H1 (cell line): ENCODE results near the gene RAB31. TPM values are rescaled to one million over a fixed set of nuclear protein-coding genes. Genes with fewer than 3 reads are reported as not detected.
A peak's percentile ranks its signal among the peaks of the same experiment; 100 is the strongest.

Source experiments
- CTCF ChIA-PET: fragments of 300-600 bp; sonication (Branson Sonifier 250); formaldehyde crosslinking; loops from one replicate; lab custom pipeline; 2021; ENCODE audit not compliant: partially characterized antibody; lab: Charles Lee
- POLR2A ChIA-PET: fragments of 300-600 bp; sonication (Branson Sonifier 250); formaldehyde crosslinking; loops from one replicate; lab custom pipeline; 2021; ENCODE audit warnings: inconsistent platforms; ENCODE audit not compliant: partially characterized antibody; lab: Charles Lee
- DNase-seq, 2 experiments: peaks; one replicate each; pipeline versions ENCODE4 v3.0.0 to v3.0.0-alpha.2; 2010 to 2022; ENCODE audit warnings: low spot score in 2 of 2, low read depth in 1 of 2, mixed read lengths in 1 of 2
- FAIRE-seq: peaks from 2 replicates; lab custom pipeline; 2011; peaks lifted over from hg19 to GRCh38; lab: Jason Lieb, UNC
- H2AFZ ChIP-seq: 2 replicates; pipeline ENCODE4 v1.8.1; 2012; ENCODE audit warnings: low read length, inconsistent platforms
- H2AK5ac ChIP-seq: 2 replicates; pipeline ENCODE4 v1.6.1; 2013; ENCODE audit warnings: low read depth, low read length
- H2BK120ac ChIP-seq: replicated peaks from 2 replicates; pipeline ENCODE3; 2013; ENCODE audit warnings: low read depth, low read length, inconsistent platforms
- H2BK12ac ChIP-seq: 2 replicates; pipeline ENCODE4 v1.6.1; 2013; ENCODE audit warnings: low read depth, low read length
- H2BK15ac ChIP-seq: 2 replicates; pipeline ENCODE4 v1.6.1; 2013; ENCODE audit warnings: low read length
- H2BK20ac ChIP-seq: 2 replicates; pipeline ENCODE4 v1.6.1; 2013; ENCODE audit warnings: low read length
- H2BK5ac ChIP-seq: 2 replicates; pipeline ENCODE4 v1.6.1; 2013; ENCODE audit warnings: low read depth, low read length
- H3K14ac ChIP-seq: 2 replicates; pipeline ENCODE4 v1.6.1; 2013; ENCODE audit warnings: inconsistent platforms; ENCODE audit not compliant: insufficient read length
- H3K18ac ChIP-seq: 2 replicates; pipeline ENCODE4 v1.6.1; 2013; ENCODE audit warnings: low read length; ENCODE audit errors: extremely low read depth
- H3K23ac ChIP-seq: 2 replicates; pipeline ENCODE4 v1.6.1; 2013; ENCODE audit warnings: inconsistent platforms; ENCODE audit not compliant: insufficient read length
- H3K23me2 ChIP-seq: 2 replicates; pipeline ENCODE4 v1.6.1; 2013; ENCODE audit warnings: low read depth, low read length
- H3K27ac ChIP-seq: 2 replicates; pipeline ENCODE4 v1.6.1; 2011; ENCODE audit warnings: low read depth, low read length, inconsistent platforms
- H3K27me3 ChIP-seq, 4 experiments: replicated peaks in 1 of 4; 1 replicate in 1 of 4; 2 replicates in 3 of 4; pipeline versions ENCODE4 v1.6.1 to v1.8.1; 2011 to 2013; ENCODE audit warnings: low read length in 3 of 4, mild to moderate bottlenecking in 3 of 4, inconsistent platforms in 2 of 4, mixed read lengths in 2 of 4, moderate library complexity in 1 of 4; ENCODE audit not compliant: control insufficient read depth in 3 of 4, insufficient read depth in 3 of 4; ENCODE audit errors: extremely low read depth in 1 of 4
- H3K36me3 ChIP-seq, 4 experiments: 2 replicates each; pipeline versions ENCODE4 v1.6.1 to v1.8.1; 2011 to 2013; ENCODE audit warnings: mild to moderate bottlenecking in 4 of 4, low read length in 3 of 4, moderate library complexity in 2 of 4, control low read depth in 1 of 4, inconsistent platforms in 1 of 4; ENCODE audit not compliant: insufficient read depth in 4 of 4, control insufficient read depth in 2 of 4
- H3K4ac ChIP-seq: replicated peaks from 2 replicates; pipeline ENCODE3; 2013; ENCODE audit warnings: low read length, low read depth, mixed read lengths, inconsistent platforms; ENCODE audit not compliant: insufficient read length
- H3K4me1 ChIP-seq, 4 experiments: replicated peaks in 1 of 4; 1 replicate in 1 of 4; 2 replicates in 3 of 4; pipeline versions ENCODE4 v1.6.1 to v1.8.1; 2011 to 2013; ENCODE audit warnings: low read length in 3 of 4, inconsistent platforms in 2 of 4, mixed read lengths in 1 of 4; ENCODE audit not compliant: insufficient read depth in 4 of 4, control insufficient read depth in 3 of 4
- H3K4me2 ChIP-seq, 2 experiments: 2 replicates each; pipeline versions ENCODE4 v1.6.1 to v1.8.1; 2011 to 2013; ENCODE audit warnings: low read depth in 2 of 2, low read length in 2 of 2, control low read depth in 1 of 2, inconsistent platforms in 1 of 2, mild to moderate bottlenecking in 1 of 2; ENCODE audit not compliant: insufficient read depth in 1 of 2
- H3K4me3 ChIP-seq, 4 experiments: fragments of 200-600, 300-600 bp in 1 of 4; sonication (generic), shearing (Covaris generic), sonication (Bioruptor Twin) in 1 of 4; 2 replicates each; pipeline versions ENCODE4 v1.5.1 to v1.8.1; 2011 to 2016; ENCODE audit warnings: low read length in 4 of 4, low read depth in 3 of 4, control low read depth in 2 of 4, inconsistent platforms in 2 of 4, mild to moderate bottlenecking in 2 of 4, mixed read lengths in 1 of 4, moderate library complexity in 1 of 4; ENCODE audit not compliant: insufficient read depth in 2 of 4; ENCODE audit errors: extremely low read depth in 1 of 4
- H3K56ac ChIP-seq: replicated peaks from 2 replicates; pipeline ENCODE3; 2013; ENCODE audit warnings: low read depth, mild to moderate bottlenecking, mixed read lengths, low read length, inconsistent platforms; ENCODE audit not compliant: insufficient read length
- H3K79me1 ChIP-seq: 2 replicates; pipeline ENCODE4 v1.6.1; 2013; ENCODE audit warnings: low read depth, low read length, control low read depth
- H3K79me2 ChIP-seq, 2 experiments: 2 replicates each; pipeline versions ENCODE4 v1.6.1 to v1.8.1; 2012 to 2013; ENCODE audit warnings: low read length in 2 of 2, mild to moderate bottlenecking in 2 of 2, inconsistent platforms in 1 of 2; ENCODE audit not compliant: insufficient read depth in 2 of 2, control insufficient read depth in 1 of 2
- H3K9ac ChIP-seq, 4 experiments: replicated peaks in 1 of 4; 1 replicate in 1 of 4; 2 replicates in 3 of 4; pipeline versions ENCODE4 v1.6.1 to v1.8.1; 2011 to 2013; ENCODE audit warnings: low read depth in 3 of 4, low read length in 3 of 4, control low read depth in 2 of 4, mild to moderate bottlenecking in 2 of 4, moderate library complexity in 2 of 4, inconsistent platforms in 1 of 4; ENCODE audit errors: extremely low read depth in 1 of 4
- H3K9me3 ChIP-seq, 2 experiments: 2 replicates each; pipeline versions ENCODE4 v1.6.1 to v1.8.1; 2012 to 2013; ENCODE audit warnings: mild to moderate bottlenecking in 2 of 2, moderate library complexity in 2 of 2, control low read depth in 1 of 2, inconsistent platforms in 1 of 2, low read depth in 1 of 2, low read length in 1 of 2, mixed read lengths in 1 of 2; ENCODE audit not compliant: insufficient read depth in 2 of 2
- H4K20me1 ChIP-seq, 2 experiments: replicated peaks in 1 of 2; 2 replicates each; pipeline versions ENCODE3 to v1.8.1; 2011 to 2013; ENCODE audit warnings: inconsistent platforms in 2 of 2, low read length in 2 of 2, mild to moderate bottlenecking in 1 of 2; ENCODE audit not compliant: insufficient read depth in 2 of 2, control insufficient read depth in 1 of 2
- H4K5ac ChIP-seq: 2 replicates; pipeline ENCODE4 v1.6.1; 2013; ENCODE audit warnings: low read length, low read depth, mixed read lengths, inconsistent platforms; ENCODE audit not compliant: insufficient read length
- H4K8ac ChIP-seq: 2 replicates; pipeline ENCODE4 v1.8.0; 2013; ENCODE audit warnings: mild to moderate bottlenecking, moderate library complexity, low read length, inconsistent platforms; ENCODE audit not compliant: insufficient read depth; ENCODE audit errors: extremely low read depth
- H4K91ac ChIP-seq: replicated peaks from 2 replicates; pipeline ENCODE3; 2013; ENCODE audit warnings: low read length, mixed read lengths, inconsistent platforms; ENCODE audit not compliant: insufficient read length
- CEBPB ChIP-seq: IDR thresholded peaks from 2 replicates; pipeline ENCODE4 v1.6.1; 2012; ENCODE audit warnings: low read depth, low read length
- CTBP2 ChIP-seq: IDR thresholded peaks from 2 replicates; pipeline ENCODE4 v1.7.0; 2011; ENCODE audit warnings: borderline replicate concordance, mild to moderate bottlenecking, moderate library complexity, mixed read lengths, low read length; ENCODE audit not compliant: insufficient read depth, insufficient read length
- E2F6 ChIP-seq: IDR thresholded peaks from 2 replicates; pipeline ENCODE4 v1.6.1; 2012; ENCODE audit warnings: inconsistent platforms
- GABPA ChIP-seq: IDR thresholded peaks from 2 replicates; pipeline ENCODE4 v1.6.1; 2011; ENCODE audit warnings: mild to moderate bottlenecking, low read length, moderate library complexity, borderline replicate concordance; ENCODE audit not compliant: insufficient read depth
- JUN ChIP-seq: IDR thresholded peaks from 2 replicates; pipeline ENCODE4 v1.6.1; 2011; ENCODE audit warnings: low read depth, mild to moderate bottlenecking, improper control_type of control experiment, low read length
- KDM1A ChIP-seq: fragments of 200-600, 300-600 bp; sonication (generic); IDR thresholded peaks from 2 replicates; pipeline ENCODE4 v1.7.1; 2016; ENCODE audit warnings: mild to moderate bottlenecking, low read length, borderline replicate concordance
- POLR2A ChIP-seq, 2 experiments: IDR thresholded peaks; 1 replicate in 1 of 2; 2 replicates in 1 of 2; pipeline ENCODE4 v1.6.1; 2011; ENCODE audit warnings: low read depth in 2 of 2, low read length in 2 of 2, mild to moderate bottlenecking in 2 of 2; ENCODE audit errors: control extremely low read depth in 1 of 2
- POU5F1 ChIP-seq: IDR thresholded peaks from 2 replicates; pipeline ENCODE4 v1.6.1; 2011; ENCODE audit warnings: low read depth, mild to moderate bottlenecking, low read length, moderate library complexity
- RNF2 ChIP-seq: fragments of 200-900, 300-1000 bp; sonication (generic); IDR thresholded peaks from 2 replicates; pipeline ENCODE4 v1.7.1; 2016; ENCODE audit warnings: borderline replicate concordance, low read depth, mild to moderate bottlenecking, antibody characterized with exemption, low read length; ENCODE audit not compliant: poor library complexity, severe bottlenecking; ENCODE audit errors: missing control alignments
- SIRT6 ChIP-seq: IDR thresholded peaks from one replicate; pipeline ENCODE4 v1.7.1; 2012; ENCODE audit warnings: low read length, inconsistent platforms
- SIX5 ChIP-seq: IDR thresholded peaks from 2 replicates; pipeline ENCODE4 v1.6.1; 2011; ENCODE audit warnings: mild to moderate bottlenecking, low read depth, low read length
- SP1 ChIP-seq: IDR thresholded peaks from 2 replicates; pipeline ENCODE4 v1.6.1; 2011; ENCODE audit warnings: low read depth, low read length
- TCF12 ChIP-seq: IDR thresholded peaks from 2 replicates; pipeline ENCODE4 v1.6.1; 2011; ENCODE audit warnings: low read depth, mild to moderate bottlenecking, low read length
- WGBS, 2 experiments: shearing (Covaris generic) in 1 of 2; methylation state at CpG; one replicate each; pipeline versions ENCODE4 v1.1.6 to v1.1.7; 2013 to 2015; ENCODE audit warnings: low lambda C conversion rate in 2 of 2, mixed read lengths in 2 of 2, inconsistent platforms in 1 of 2, low coverage in 1 of 2, missing lambda C conversion rate in 1 of 2; ENCODE audit not compliant: insufficient replicate concordance in 2 of 2, insufficient coverage in 1 of 2, insufficient read length in 1 of 2; ENCODE audit errors: extremely low coverage in 1 of 2, missing lambda C conversion rate in 1 of 2; 5-methylcytosine and 5-hydroxymethylcytosine counted together
- polyA plus RNA-seq, 7 experiments: library from polyadenylated mRNA; depleted of rRNA in 3 of 7; stranded (reverse) in 5 of 7; unstranded in 2 of 7; fragments of >200 nt in 5 of 7; fragments of 200-250 nt in 2 of 7; gene quantifications; 1 replicate in 5 of 7; 2 replicates in 1 of 7; 4 replicates in 1 of 7; pipeline versions ENCODE4 v1.2.1 to v1.2.3, GENCODE V29; 2011 to 2013; ENCODE audit warnings: missing spikeins in 2 of 7, mixed read lengths in 2 of 7
- total RNA-seq: library from RNA; stranded (reverse); fragmentation: NEBNext Ultra II Directional; extraction: Animal tissue kit (Norgen Biotek cat#: 25700); gene quantifications from 2 replicates; pipeline ENCODE4 v1.2.1, GENCODE V29; 2021

The RAB31 gene
- total and polyA plus RNA-seq, 2 of the 8 experiments (the other 6 are each of a cell fraction or from before 2014, with no cell fraction given) = 15.2 to 40.9 TPM

- Histone ChIP-seq H3K79me2 (no peaks in the 10 kb centered on the region), H4K20me1 (no peaks in the 10 kb centered on the region), H2BK20ac (no peak overlapping the region), H4K8ac (no peak overlapping the region), H3K14ac (no peak overlapping the region), H2AK5ac (0 out of 2 replicates have a peak overlapping the region, but pooled peaks have one; percentile 45), H3K36me3 (no peaks in the 10 kb centered on the region), H3K79me1 (no peaks in the 10 kb centered on the region), H2BK5ac (no peak overlapping the region), H3K18ac (no peak overlapping the region), H4K5ac (no peak overlapping the region), H3K27ac (no peak overlapping the region), H3K4me2 (no peak overlapping the region), H3K9me3 (no peaks in the 10 kb centered on the region), H2AFZ (no peak overlapping the region), H3K27me3 (no peaks in the 10 kb centered on the region), H3K23me2 (no peaks in the 10 kb centered on the region), H3K4ac (no peak overlapping the region), H3K4me3 (no peak overlapping the region), H3K23ac (no peak overlapping the region), H2BK120ac (peak overlapping the region; percentile 38), H2BK12ac (no peak overlapping the region; the same call in 1 of the 2 replicates), H3K56ac (no peak overlapping the region), H4K91ac (no peak overlapping the region), H3K9ac (no peak overlapping the region), H2BK15ac (no peak overlapping the region), H3K4me1 (peaks cover 2 to 9% (median 3%) of the 10 kb centered on the region in 4 experiments)
- POLR2A ChIA-PET = no interaction called here
- FAIRE-seq (no peak), DNase-seq (no peak)
- WGBS, 2 experiments = 79% methylated on average over 14 of the region's 14 CpGs; no CpG with 5 or more reads in 1 of the 2 experiments
- CTCF ChIA-PET = interaction anchor here (0.9 to 2.3 kb wide), 7 partner anchors 8 to 179 kb away, joined by 3 to 8 read pairs (median 5); no protein-coding TSS in a partner anchor
- TF ChIP-seq RNF2 (no peak), POLR2A (IDR thresholded peaks at IDR 0.05; ENCODE audit: control extremely low read depth in 1 of 2, low read depth in 2 of 2, low read length in 2 of 2) (no peak), TCF12 (no peak), JUN (no peak), GABPA (no peak), CEBPB (no peak), SP1 (no peak), SIRT6 (no peak), SIX5 (no peak), KDM1A (no peak), CTBP2 (no peak), POU5F1 (no peak), E2F6 (no peak)
These were observed 64.0 kb downstream of the RAB31 start for GRCh38 chr18:9771977-9772660.
